ENCODE measurements around the gene RAPGEF4.
"Not testable (repeated sequence)": the region's sequence is repeated elsewhere in the genome, so short reads cannot be mapped to it uniquely, and the experiment has no call there.

The RAPGEF4 gene

GRCh38 chr2:172736424-172737174 lies 954 bp downstream of the RAPGEF4 start:
- CTCF ChIA-PET: interaction anchor here (1.8 kb wide), 1 partner anchor 10 kb away, joined by 5 read pairs; no protein-coding TSS in a partner anchor
- POLR2A ChIA-PET: no interaction called here
- DNase-seq (ENCODE audit: extremely low spot score): no peak

GRCh38 chr2:172739661-172740266 lies 4.1 kb downstream of the RAPGEF4 start:
- CTCF ChIA-PET: no interaction called here
- TF ChIP-seq CTCF (IDR thresholded peaks at IDR 0.05; ENCODE audit: control extremely low read depth, extremely low read depth, low read depth, missing control alignments): no peak
- DNase-seq (ENCODE audit: extremely low spot score): no peak

More at GRCh38 chr2:172736424-172737174, 954 bp downstream of the RAPGEF4 start:
- TF ChIP-seq CTCF (IDR thresholded peaks at IDR 0.05; ENCODE audit: control extremely low read depth, extremely low read depth, low read depth, missing control alignments): no peak

GRCh38 chr2:172740856-172741255 lies 5.2 kb downstream of the RAPGEF4 start:
- POLR2A ChIA-PET: no interaction called here
- no peak for TF ChIP-seq CTCF (IDR thresholded peaks at IDR 0.05; ENCODE audit: control extremely low read depth, extremely low read depth, low read depth, missing control alignments)
- CTCF ChIA-PET: no interaction called here
- DNase-seq (ENCODE audit: extremely low spot score): no peak

More at GRCh38 chr2:172739661-172740266, 4.1 kb downstream of the RAPGEF4 start:
- POLR2A ChIA-PET: no interaction called here

GRCh38 chr2:172742931-172743540 lies 7.4 kb downstream of the RAPGEF4 start:
- DNase-seq (ENCODE audit: extremely low spot score): no peak
- no peak for TF ChIP-seq CTCF (IDR thresholded peaks at IDR 0.05; ENCODE audit: control extremely low read depth, extremely low read depth, low read depth, missing control alignments)
- ChIA-PET CTCF (no interaction called here), POLR2A (no interaction called here)

GRCh38 chr2:172743898-172744297 lies 8.3 kb downstream of the RAPGEF4 start:
- POLR2A ChIA-PET: no interaction called here
- no peak for DNase-seq (ENCODE audit: extremely low spot score)
- no peak for TF ChIP-seq CTCF (IDR thresholded peaks at IDR 0.05; ENCODE audit: control extremely low read depth, extremely low read depth, low read depth, missing control alignments)
- CTCF ChIA-PET: no interaction called here

- TF ChIP-seq CTCF (IDR thresholded peaks at IDR 0.05; ENCODE audit: control extremely low read depth, extremely low read depth, low read depth, missing control alignments): no peak
- DNase-seq (ENCODE audit: extremely low spot score): no peak
- ChIA-PET POLR2A (no interaction called here), CTCF (interaction anchor here (1.0 kb wide), 1 partner anchor 21 kb away, joined by 3 read pairs; no protein-coding TSS in a partner anchor)
These were observed 10.0 kb downstream of the RAPGEF4 start for GRCh38 chr2:172745636-172746035.

- POLR2A ChIA-PET; CTCF ChIA-PET; DNase-seq (ENCODE audit: extremely low spot score): not testable (repeated sequence)
These were observed 12.9 kb downstream of the RAPGEF4 start for GRCh38 chr2:172748543-172748942.

All from GM10248 (cell line).